Glutamatergic neuron (in vitro differentiated cells): ENCODE results near the gene OR5T3. TPM values are rescaled to one million over a fixed set of nuclear protein-coding genes. Genes with fewer than 3 reads are reported as not detected.
"Not testable (repeated sequence)": the region's sequence is repeated elsewhere in the genome, so short reads cannot be mapped to it uniquely, and the experiment has no call there.

Source experiments
- DNase-seq: peaks from one replicate; pipeline ENCODE4 v3.0.0; 2022
- H3K27ac Mint-ChIP-seq: one replicate; pipeline ENCODE4 v1.8.0; 2020; ENCODE audit warnings: mild to moderate bottlenecking, mixed read lengths, inconsistent platforms; ENCODE audit not compliant: unreplicated experiment
- H3K27me3 Mint-ChIP-seq: one replicate; pipeline ENCODE4 v1.8.0; 2020; ENCODE audit warnings: mild to moderate bottlenecking, moderate library complexity, mixed read lengths, inconsistent platforms; ENCODE audit not compliant: unreplicated experiment
- H3K36me3 Mint-ChIP-seq: one replicate; pipeline ENCODE4 v1.8.0; 2020; ENCODE audit warnings: mild to moderate bottlenecking, mixed read lengths, inconsistent platforms; ENCODE audit not compliant: unreplicated experiment
- H3K4me1 Mint-ChIP-seq: one replicate; pipeline ENCODE4 v1.8.0; 2020; ENCODE audit warnings: mild to moderate bottlenecking, low read depth, mixed read lengths, inconsistent platforms; ENCODE audit not compliant: unreplicated experiment
- H3K4me3 Mint-ChIP-seq: one replicate; pipeline ENCODE4 v1.8.0; 2020; ENCODE audit warnings: mild to moderate bottlenecking, mixed read lengths, inconsistent platforms; ENCODE audit not compliant: unreplicated experiment
- H3K9me3 Mint-ChIP-seq: one replicate; pipeline ENCODE4 v1.8.0; 2020; ENCODE audit warnings: mild to moderate bottlenecking, moderate library complexity, mixed read lengths, inconsistent platforms; ENCODE audit not compliant: unreplicated experiment
- CTCF ChIP-seq: fragments of 200-600 bp; sonication (generic); IDR thresholded peaks from one replicate; pipeline ENCODE4 v1.5.0; 2021; ENCODE audit not compliant: partially characterized antibody, unreplicated experiment
- long read RNA-seq: library from polyadenylated mRNA; unstranded; transcript quantifications from one replicate; pipeline ENCODE4 v2.0.0, GENCODE V29; 2020; ENCODE audit not compliant: unreplicated experiment
- total RNA-seq: library from RNA; stranded (reverse); fragmentation: NEBNext Ultra II Directional; extraction: Animal tissue kit (Norgen Biotek cat#: 25700); gene quantifications from one replicate; pipeline ENCODE4 v1.2.1, GENCODE V29; 2021; ENCODE audit not compliant: unreplicated experiment

The OR5T3 gene
- not detected for total RNA-seq
- long read RNA-seq = 0 reads

- no peak within 1 kb of the TSS for H3K27ac Mint-ChIP-seq
- no peaks in the 10 kb centered on the region for H3K36me3 Mint-ChIP-seq
These were observed at the start of gene OR5T3 for GRCh38 chr11:56251954-56252353. Gene OR5T3, plus strand, starts transcription at chr11:56252254. Its CDS starts 0 bp downstream, at chr11:56252254.

GRCh38 chr11:56207790-56208189, 44.3 kb upstream of the OR5T3 start:
- no peaks in the 10 kb centered on the region for H3K36me3 Mint-ChIP-seq
- H3K9me3 Mint-ChIP-seq = no peaks in the 10 kb centered on the region
- H3K4me3 Mint-ChIP-seq = no peak overlapping the region
- no peak overlapping the region for H3K27ac Mint-ChIP-seq
- TF ChIP-seq CTCF = no peak
- DNase-seq = no peak
- H3K4me1 Mint-ChIP-seq = no peaks in the 10 kb centered on the region
- H3K27me3 Mint-ChIP-seq = no peaks in the 10 kb centered on the region

More at GRCh38 chr11:56251954-56252353, at the start of gene OR5T3:
- no peaks in the 10 kb centered on the region for H3K9me3 Mint-ChIP-seq
- no peaks in the 10 kb centered on the region for H3K27me3 Mint-ChIP-seq
- no peaks in the 10 kb centered on the region for H3K4me1 Mint-ChIP-seq
- DNase-seq = no peak
- no peak within 1 kb of the TSS for H3K4me3 Mint-ChIP-seq
- TF ChIP-seq CTCF = no peak

- Mint-ChIP-seq H3K27ac (no peak overlapping the region), H3K9me3 (peaks cover 3% of the 10 kb centered on the region), H3K4me3 (no peak overlapping the region), H3K4me1 (no peaks in the 10 kb centered on the region), H3K27me3 (no peaks in the 10 kb centered on the region), H3K36me3 (peaks cover 5% of the 10 kb centered on the region)
- no peak for DNase-seq
- TF ChIP-seq CTCF = no peak
These were observed 37.5 kb upstream of the OR5T3 start for GRCh38 chr11:56214537-56214936.

GRCh38 chr11:56219735-56220134, 32.3 kb upstream of the OR5T3 start:
- H3K27ac Mint-ChIP-seq, H3K9me3 Mint-ChIP-seq, H3K27me3 Mint-ChIP-seq, H3K36me3 Mint-ChIP-seq, DNase-seq, H3K4me1 Mint-ChIP-seq, H3K4me3 Mint-ChIP-seq: not testable (repeated sequence)

- no peak for DNase-seq
- no peak for TF ChIP-seq CTCF
- H3K27me3 Mint-ChIP-seq = no peaks in the 10 kb centered on the region
- no peak within 1 kb of the TSS for H3K4me3 Mint-ChIP-seq
- peaks cover 2% of the 10 kb centered on the region for H3K9me3 Mint-ChIP-seq
- H3K36me3 Mint-ChIP-seq = no peaks in the 10 kb centered on the region
- H3K27ac Mint-ChIP-seq = no peak within 1 kb of the TSS
- H3K4me1 Mint-ChIP-seq = no peaks in the 10 kb centered on the region
These were observed 17.9 kb upstream of the OR5T3 start, which contains the start of gene OR5T2 for GRCh38 chr11:56234155-56234554. Gene OR5T2, minus strand, starts transcription at chr11:56234255. Its CDS starts 1,193 bp downstream, at chr11:56233062.
